Measurements from ENCODE around the gene IFRD1.

The IFRD1 gene, protein sequence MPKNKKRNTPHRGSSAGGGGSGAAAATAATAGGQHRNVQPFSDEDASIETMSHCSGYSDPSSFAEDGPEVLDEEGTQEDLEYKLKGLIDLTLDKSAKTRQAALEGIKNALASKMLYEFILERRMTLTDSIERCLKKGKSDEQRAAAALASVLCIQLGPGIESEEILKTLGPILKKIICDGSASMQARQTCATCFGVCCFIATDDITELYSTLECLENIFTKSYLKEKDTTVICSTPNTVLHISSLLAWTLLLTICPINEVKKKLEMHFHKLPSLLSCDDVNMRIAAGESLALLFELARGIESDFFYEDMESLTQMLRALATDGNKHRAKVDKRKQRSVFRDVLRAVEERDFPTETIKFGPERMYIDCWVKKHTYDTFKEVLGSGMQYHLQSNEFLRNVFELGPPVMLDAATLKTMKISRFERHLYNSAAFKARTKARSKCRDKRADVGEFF

DNA sequence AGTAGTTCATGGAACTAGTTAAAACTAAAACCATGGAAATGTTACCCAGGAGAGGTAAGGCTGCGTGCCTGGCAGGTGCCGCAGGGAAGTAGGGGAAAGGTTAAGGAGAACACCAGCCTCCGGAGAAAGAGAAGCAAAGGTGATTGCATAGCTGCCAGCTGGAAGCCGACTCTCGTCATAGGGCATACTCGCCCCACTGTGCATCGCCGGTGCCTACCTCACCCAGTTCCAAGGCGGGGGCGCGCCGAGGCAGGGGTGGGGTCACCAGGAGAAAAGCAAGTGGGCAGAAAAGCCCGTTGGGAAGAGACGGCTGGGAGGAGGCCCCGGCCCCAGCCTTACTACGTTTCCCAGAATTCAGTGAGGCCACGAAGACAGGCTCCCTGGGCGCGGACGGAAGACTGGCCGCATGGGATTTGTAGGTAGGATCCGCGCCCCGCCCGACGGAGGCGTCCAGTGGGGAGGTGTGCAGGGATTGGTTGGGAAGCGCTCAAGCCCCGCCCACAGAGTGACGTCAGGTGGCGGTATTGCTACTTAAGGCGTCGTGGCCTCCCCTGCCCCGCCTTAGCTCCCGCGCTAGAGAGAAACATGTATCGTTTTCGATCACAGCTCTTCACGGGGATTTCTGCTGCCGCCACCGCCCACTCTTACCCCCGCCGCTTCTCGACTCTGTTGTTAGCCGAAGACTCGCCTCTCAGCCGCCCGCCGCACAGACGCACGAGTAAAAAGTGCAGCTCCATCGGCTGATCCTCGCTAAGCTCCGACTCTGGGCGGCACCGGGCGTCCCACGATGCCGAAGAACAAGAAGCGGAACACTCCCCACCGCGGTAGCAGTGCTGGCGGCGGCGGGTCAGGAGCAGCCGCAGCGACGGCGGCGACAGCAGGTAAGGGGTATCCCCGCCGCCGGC is at the start of gene IFRD1:
TSS of gene IFRD1 (plus strand) at position 559 of the 905 bp plus-strand sequence. CDS start at position 788, 229 bp downstream.
- peak; percentile 98 for DNase-seq

DNA sequence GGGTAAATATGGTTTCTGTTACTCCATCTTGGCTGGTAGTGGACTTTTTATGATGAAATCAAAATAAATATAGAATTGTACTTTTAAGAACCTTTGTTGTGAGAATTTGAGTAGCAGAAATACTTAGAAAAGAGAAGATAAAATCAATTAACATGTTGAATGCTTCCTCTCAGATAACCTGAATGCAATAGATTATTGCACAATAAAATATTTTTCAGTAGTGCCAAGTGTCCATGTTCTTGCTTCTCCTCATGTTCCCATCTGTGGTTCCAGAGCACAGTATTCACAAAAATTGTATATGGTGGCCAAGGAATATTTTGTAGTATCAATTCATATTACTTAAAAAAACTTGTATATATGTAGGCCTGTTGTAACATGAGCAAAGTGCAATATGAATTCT is 45.9 kb upstream of the IFRD1 start:
- no peak for DNase-seq

DNA sequence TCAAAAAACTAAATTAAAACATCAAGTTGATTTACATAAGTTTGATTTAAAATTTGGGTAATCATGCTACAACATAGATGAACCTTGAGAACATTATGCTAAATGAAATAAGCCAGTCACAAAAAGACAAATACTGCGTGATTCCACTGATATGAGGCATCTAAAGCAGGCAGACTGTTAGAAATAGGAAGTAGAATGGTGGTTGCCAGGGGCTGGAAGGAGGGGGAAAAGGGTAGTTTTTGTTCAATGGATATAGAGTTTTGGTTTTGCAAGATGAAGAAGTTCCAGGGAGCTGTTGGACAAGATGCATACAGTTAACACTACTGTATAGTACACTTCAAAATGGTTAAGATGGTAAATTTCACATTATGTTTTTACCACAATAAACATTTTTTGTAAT is 45.0 kb upstream of the IFRD1 start:
- DNase-seq: no peak

DNA sequence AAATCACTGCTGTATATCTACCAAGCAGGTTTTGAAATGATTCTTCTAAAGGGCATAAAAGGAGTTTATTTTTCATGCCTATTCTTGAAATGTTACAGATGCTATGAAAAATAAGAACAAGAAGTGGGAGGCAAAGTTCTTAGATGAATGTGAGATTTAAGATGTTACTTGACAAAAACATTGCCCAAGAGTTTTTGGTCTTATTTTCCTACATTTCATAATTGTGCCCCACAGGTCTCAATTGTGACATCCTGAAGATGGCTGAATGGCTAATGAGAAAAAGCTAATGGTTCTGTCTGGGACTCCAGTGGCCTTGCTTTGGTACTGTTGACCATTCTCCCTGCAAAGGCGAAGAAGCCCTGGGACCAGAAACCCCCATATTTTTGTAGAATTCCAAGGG is 43.0 kb upstream of the IFRD1 start:
- no peak for DNase-seq

DNA sequence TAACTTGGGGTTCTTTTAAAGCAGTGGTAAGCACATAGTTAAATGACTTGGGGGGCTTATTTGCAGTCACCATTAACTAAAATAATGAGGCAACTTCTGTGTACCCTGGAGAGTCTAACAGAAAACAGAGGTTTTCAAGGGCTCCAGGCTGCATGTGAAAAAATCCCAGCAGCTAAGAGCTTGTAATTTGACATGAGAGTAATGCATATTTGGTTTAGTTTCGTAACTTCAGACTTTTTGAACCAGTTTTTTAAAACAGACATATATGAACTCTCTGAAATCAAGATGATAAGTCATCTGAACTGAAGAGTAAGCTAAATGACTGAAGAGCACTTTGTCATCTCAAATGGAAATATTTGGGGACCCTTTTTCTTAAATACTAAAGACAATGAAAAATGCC is 40.2 kb upstream of the IFRD1 start:
- no peak for DNase-seq

DNA sequence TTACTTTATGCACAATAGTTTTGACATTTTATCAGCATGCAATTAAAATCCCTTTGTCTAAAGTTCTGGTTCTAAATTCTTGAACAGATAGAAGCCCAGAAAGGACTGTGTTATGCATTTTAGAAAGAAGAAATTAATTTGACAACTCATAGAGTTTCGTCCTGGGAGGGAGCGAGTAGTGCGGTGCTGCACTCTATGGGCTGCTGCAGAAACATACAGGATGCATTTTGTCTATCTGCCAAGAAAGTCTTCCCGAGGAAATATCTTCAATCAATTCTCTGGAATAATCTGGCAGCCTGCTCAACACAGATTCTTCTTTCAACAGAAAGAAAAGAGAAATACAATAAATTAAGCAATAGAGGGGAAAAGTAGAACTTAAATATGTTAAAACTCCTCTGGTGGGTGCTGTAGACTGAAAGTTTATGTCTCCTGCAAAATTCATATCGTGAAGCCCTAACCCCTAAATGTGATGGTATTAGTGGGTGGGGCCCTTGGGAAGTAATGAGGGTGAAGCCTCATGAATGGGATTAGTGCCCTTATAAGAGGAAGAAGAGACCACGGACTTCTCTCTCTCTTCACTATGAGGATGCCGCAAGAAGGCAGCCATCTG is 39.0 kb upstream of the IFRD1 start:
- DNase-seq: peak; percentile 26

DNA sequence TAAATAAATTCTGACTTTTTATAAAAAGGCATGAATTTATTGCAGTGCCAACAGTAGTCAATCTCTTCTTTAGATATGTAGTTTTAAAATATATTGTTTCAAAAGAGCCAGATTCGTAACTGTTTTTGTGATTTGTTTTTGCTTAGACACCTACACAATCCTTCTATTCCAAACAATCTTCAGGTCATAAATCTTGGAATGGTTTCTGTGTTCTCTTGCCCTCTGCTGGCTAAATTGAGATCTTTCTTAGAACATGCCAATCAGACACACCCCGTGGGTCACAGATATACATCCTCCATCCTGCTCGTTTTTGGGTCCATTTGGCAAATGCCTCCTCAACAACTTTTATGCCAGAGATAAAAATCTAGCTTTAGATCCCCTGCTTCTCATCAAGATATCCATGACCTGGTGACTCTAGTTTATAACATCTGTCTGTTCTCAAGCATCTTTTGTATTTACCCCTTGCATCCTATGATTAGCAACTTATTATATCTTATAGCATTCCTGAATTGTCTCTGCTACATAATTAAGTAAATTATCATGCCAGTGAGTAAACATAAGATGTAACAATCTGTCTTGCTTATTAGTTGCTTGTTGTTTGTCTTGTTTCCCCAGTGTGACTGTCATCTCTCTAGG is 35.3 kb upstream of the IFRD1 start:
- DNase-seq: peak; percentile 33

GRCh38 chr7:112416127-112416526 is 34.1 kb upstream of the IFRD1 start:
- no peak for DNase-seq

- no peak for DNase-seq
Observed at GRCh38 chr7:112419543-112420130, 30.6 kb upstream of the IFRD1 start.

DNA sequence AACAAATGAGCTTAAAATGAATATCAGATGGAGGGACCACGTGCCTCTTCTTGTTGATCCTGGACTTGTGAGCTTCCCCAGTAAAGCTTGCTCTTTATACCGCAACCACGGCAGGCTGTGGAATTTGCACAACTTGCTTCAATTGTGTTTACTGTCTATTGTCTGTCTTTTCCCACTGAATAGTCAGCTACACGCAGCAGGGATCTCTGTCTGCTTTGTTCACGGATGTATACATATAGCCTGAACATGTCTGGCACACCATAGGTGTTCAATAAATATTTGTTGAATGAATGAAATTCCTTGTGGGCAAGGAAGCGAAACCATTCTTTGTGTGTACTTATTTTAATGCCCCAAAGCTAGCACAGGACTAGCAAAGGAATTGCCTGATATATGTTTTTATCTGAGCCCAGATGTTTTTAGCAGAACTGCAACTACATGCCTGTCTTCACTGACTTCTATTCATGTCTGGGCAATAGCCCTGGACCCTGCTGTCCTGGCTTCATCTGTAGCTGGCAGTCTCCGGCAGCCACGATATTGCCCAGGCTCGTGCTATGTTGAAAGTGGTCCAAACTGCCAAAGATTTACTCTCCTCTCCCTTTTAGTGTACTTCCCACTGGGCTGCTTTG is 29.9 kb upstream of the IFRD1 start:
- no peak for DNase-seq

- no peak for DNase-seq
Observed at GRCh38 chr7:112421666-112422486, 28.4 kb upstream of the IFRD1 start.

DNA sequence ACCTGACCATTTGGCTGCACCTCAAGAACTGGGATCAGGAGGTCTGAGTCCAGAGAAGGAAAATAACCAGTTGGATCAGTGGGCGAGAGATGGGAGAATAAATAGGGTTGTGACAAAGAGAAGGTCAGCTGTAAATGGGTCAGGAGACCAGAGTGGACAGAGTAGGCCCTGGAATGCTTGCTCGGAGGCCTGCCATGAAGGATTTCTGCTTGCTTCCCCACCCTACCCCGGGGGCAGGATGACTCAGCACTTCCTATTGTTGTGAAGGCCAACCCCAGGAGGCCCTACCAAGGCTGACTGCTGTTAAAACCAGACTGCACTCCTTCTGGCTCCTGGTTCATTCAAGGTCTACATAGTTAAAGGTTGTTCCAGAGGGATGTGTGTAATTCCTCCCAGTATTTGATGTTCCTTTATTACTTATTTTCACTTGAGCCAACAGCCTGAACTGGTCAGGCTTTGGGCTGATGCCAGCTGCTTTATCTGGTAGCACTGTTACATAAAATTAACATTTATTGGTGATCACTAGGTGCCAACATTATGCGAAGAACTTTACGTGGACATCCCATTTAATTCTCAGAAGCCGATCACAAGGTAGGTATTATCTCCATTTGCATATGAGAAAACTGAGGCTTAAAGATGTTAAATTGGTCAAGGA is 27.3 kb upstream of the IFRD1 start:
- no peak for DNase-seq

- DNase-seq: no peak
Observed at GRCh38 chr7:112423987-112424386, 26.3 kb upstream of the IFRD1 start.

DNA sequence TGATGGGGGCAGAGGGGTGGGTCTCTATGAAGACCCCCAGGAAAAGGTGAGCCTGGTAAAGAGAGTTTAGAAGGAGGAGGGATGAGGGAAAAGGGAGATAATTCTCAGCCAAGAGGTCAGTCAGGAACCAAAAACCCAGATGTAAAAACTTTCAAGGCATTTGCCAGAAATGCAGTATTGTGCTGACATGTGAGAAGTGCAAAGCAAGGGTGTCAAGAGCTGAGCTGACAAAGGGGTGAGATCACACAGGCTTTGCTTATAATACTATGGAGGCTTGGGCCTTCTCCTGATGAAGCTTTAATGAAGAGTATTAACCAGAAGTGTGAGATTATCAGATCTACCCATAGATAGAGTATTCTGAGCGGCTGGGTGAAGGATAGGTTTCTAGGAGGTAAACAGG is 22.3 kb upstream of the IFRD1 start:
- no peak for DNase-seq

- DNase-seq: no peak
Observed at GRCh38 chr7:112428715-112429114, 21.5 kb upstream of the IFRD1 start.

DNA sequence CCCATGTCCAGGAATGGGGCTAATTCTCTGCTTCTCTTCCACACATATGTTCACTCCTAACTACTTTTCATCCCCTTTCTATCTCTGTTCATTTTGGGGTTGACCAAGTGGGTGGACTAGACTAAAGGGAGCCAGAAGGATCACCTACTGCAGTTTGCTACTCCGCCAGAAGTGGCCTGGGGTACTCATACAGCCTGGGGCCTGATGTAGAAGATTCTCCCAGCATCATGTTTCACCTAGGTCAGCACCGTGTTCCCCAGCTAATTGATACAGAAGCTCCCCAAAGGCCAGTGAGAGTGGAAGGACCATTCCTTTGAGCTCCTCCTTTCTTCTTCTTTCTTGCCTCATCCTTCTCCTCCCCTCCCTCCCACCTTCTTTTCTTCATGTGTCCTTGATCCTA is 19.6 kb upstream of the IFRD1 start:
- no peak for DNase-seq

DNA sequence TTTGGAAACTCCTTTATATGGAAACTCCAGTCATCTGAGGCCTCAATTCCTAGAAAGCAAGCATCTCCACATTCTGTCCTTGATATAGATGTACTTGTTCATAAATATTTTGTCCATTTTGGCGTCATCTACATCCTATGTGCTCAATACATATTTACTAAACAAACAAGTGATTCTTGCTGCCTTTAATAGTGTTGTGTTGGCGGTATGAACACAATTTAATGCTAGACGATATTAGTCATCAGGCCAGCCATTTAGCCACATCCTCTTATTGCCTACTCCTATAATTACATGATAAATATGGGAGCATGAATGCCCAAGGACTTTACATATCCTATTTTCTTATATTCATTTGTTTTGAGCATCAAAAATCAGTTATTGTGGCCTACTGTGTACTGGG is 18.5 kb upstream of the IFRD1 start:
- DNase-seq: no peak

DNA sequence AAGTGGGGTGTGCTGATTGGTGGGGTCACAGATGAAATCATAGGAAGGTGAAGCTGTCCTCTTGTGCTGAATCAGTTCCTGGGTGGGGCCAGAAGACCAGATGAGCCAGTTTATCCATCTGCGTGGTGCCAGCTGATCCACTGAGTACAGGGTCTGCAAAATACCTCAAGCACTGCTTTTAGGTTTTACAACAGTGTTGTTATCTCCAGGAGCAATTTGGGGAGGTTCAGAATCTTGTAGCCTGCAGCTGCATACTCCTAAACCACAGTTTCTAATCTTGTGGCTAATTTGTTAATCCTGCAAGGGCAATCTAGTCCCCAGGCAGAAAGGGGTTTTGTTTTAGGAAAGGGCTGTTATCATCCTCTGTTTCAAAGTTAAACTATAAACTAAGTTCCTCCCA is 17.0 kb upstream of the IFRD1 start:
- no peak for DNase-seq

DNA sequence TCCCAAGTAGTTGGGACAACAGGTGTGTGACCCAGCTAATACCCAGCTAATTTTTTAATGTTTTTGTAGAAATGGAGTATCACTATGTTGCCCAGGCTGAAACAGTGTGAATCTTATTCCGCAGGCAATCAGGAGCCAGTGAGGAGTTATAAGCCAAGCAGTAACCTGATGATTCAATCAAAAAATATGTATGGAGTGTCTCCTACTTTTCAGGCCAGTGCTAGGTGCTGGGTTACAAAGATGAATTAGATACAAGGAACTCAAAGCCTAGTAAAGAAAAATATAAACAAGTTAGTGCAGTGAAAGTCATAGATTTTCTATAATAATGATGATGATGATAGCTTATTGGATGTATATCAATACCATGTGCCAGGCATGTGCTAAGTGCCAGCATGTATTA is 13.2 kb upstream of the IFRD1 start:
- no peak for DNase-seq

GRCh38 chr7:112439476-112439875 is 10.8 kb upstream of the IFRD1 start:
- no peak for DNase-seq

DNA sequence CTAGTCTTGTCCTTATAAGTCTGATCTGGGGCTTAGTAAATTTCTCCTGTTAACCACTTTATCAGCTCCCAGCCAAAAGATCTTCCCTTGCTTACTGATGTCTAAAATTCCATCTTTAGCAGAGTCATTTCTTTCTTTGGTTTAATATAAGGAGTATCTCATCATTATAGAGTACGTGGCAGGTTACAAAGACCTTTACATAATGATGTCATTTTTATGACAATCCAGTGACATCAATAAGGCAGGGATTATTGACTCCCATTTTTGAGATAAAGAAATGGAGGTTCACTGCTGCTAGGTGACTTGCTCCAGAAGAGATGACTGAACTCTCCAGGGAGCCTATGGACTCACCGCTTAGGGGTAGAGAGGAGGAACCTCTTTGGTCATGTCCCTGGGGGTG is 8.1 kb upstream of the IFRD1 start:
- no peak for DNase-seq
